HG02798 (cell line): ENCODE results near the gene NUCKS1.

Experiments
- ATAC-seq: cut with Tn5 transposase; IDR thresholded peaks from one replicate; pipeline ENCODE4 v1.9.1; 2021; ENCODE audit warnings: mild to moderate bottlenecking; ENCODE audit not compliant: unreplicated experiment, poor library complexity

NUCKS1 gene

DNA sequence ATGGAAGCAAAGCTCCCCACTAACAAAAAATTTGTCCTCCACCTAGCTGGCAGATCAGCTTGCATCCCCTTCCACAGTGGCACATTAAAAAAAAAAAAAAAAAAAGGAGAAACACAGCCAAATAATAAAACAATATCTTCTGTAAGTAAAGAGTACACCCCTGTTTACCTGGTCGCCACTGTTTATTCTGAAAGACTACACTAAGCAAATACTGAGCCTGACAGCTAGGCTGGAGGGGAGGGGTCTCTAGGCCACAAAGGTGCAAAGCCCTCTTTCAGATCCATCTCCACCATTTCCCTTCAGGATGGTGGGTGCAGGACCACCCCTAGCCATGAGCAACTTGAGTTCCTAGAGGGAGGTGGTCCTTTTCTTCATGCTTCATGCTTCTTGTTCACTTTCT is 46.9 kb downstream of the NUCKS1 start:
- no peak for ATAC-seq

DNA sequence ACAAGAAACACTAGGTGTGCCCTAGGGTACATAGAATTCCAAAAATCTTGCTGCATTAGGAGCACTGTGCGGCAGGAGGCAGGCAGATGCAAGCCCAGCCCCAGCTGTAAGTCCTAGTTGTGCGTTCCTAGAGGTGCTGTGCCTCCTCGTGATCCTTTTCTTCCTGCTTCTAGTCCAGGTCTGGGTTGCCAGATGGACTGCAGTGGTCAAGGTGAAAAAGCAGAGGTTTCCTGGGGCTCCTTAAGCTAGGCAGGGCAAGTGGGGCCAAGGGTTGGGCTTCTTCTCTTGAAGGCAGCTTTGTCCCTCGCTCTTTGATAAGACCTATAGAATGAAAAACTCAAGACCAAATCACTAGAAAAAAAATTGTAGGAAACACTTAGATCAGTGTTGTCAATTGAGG is 48.1 kb downstream of the NUCKS1 start:
- ATAC-seq, result no peak

DNA sequence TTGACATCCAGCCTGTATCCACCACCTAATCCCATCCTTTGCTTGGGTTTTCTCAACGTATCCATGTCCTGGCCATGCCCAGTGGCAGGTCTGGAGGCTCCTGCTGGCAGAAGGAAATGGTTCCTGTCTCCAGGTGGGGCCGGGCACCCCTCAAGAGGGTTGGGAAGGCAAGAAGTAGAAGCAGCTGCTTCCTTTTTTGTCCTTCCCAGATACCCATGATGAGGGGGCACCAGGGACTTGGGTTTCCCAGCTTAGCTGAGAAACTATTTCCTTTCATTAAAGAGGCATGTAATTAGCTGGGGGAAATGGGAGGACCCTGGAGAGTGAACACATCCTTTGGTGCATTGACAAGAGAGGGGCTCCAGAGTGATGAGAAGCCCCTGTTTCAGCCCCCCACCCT is 48.6 kb downstream of the NUCKS1 start:
- no peak for ATAC-seq

DNA sequence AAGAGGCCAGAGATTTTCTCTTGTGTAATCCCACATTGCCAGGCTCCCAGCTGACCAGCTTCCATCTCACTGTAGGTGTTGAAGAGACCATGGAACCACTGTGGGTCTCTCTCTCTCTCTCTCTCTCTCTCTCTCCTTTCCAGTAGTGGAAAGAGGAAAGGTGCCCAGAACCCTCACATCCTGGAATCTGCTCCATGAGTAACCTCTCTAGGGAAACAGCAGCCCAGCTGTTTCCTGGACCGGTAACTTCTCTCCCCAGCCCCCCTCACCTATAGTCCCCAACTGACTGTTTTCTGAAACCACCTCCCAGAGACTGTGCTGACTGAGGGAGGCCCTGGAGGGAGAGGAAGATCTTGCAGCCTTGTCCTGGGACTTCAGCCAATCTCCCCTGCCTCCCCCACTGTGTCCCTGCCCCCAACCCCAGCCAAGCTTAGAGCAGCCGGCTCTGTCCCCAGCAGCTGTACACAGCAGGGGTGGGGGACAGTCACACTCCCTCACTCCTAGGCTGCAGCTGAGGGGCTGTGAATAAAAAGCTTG is 49.0 kb downstream of the NUCKS1 start:
- no peak for ATAC-seq

DNA sequence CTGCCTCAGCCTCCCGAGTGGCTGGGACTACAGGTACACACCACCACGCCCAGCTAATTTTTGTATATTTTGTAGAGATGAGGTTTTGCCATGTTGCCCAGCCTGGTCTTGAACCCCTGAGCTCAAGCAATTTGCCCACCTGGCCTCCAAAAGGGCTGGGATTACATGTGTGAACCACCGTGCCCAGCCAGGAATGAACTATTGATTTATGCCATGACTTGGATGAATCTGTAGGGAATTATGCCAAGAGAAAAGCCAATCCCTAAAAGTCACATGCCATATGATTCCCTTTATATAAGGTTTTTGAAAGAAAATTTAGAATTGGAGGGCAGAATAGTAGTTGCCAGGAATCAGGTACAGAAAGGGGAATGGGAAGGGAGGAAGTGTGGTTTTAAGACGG is 50.6 kb downstream of the NUCKS1 start:
- ATAC-seq, result no peak

DNA sequence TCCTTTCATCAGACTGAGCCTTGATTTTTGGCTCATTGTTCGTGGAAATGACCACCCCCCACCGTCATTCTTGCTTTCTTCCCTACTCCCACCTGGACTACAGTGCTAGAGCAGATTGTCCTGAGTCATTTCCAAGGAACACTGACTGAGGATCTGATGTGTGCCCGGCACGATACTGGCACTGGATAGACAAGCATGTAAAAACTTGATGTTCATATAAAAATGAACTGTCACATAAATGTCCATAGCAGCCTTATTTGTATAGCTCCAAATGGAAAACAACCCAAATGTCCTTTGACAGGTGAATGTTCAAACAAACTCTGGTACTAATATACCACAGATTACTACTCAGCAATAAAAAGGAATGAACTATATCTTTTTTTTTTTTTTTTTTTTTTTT is 51.1 kb downstream of the NUCKS1 start:
- ATAC-seq, result no peak

DNA sequence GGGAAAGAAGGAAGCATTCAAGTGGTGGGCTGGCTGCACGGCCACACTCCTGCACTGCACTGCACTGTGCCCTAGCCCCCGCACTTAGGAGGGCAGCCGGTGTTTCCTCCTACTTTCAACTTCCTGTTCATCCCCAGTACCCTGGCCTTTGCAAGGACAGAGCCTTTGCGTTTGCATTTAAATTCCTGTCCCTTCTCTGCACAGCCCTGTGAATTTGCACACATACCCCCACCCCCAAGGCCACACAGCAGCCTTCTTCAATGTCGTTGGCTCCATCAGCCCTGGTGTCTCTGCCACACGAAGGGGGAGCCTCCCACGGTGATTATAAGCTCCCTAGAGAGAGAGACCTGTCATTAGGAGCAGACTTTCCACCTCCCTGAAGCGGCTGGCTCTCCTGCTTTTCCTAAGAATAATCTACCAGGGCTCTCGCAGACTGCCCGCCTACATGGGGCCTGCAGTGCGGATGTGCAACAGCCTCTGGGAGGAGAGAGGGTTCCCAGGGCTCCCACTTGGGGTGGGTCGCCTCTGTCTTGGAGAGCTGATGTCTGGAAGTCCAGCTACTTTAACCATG is 56.5 kb downstream of the NUCKS1 start:
- ATAC-seq, result no peak

DNA sequence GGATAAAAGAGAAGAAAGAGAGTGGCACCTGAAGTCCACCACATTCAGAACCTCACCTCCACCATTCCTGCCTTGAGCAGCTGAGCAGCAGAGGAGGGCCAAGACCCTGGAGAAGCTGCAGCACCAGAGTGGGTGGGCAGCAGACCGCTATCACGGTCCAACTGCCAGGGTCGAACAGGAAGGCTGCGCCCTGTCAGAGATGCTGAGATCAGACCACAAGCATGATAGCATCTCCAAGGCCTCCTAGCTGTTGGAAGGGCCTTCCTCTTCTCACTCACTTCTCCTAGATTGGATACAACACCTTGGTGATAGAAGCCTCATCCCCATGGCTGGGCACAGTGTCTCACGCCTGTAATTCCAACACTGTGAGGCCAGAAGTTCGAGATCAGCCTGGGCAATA is 57.6 kb downstream of the NUCKS1 start:
- ATAC-seq, result no peak

DNA sequence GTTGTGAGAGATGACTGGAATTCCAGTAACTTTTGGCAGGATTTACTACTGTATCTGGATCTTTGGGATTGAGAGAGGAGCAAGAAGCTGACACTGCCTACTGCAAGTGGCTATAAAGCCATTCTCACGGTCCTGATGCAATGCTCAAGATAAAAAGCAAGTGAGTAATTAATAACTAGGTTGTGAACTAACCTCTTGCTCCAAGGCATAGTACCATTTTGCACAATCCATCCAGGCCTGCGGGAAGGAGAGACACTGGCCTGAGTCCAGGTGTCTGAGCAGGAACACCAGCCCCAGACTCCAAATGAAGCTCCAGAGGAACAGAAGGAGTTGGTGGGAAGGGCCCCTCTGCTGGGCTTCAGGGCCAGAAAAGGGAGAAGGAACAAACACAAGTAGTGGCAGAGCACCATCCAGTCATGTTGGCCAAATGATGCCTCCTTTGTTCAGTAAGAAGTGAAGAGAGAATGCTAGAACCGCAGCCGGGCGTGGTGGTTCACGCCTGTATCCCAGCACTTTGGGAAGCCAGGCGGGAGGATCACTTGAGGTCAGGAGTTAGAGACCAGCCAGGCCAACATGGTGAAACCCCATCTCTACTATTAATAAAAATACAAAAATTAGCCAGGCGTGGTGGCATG is 59.7 kb downstream of the NUCKS1 start:
- ATAC-seq, result no peak

DNA sequence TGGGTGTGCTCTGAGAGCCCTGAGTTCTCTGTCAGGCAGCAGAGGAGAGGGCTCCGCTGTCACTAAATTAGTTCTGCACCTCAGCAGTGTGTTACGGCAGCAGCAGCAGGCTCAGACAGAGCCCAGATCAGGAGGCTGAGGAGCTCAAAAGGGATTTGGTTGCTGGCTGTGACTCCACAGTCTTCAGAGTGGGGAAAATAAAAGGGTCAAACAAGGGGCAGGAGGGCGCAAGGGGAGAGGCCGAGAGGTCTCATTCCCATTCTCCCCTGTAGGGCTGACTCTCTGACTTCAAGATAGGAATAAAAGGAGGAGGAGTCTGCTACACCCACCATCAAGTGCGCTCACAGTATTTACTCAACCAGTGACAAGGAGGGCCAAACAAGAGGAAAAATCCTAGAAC is 60.5 kb downstream of the NUCKS1 start:
- no peak for ATAC-seq

DNA sequence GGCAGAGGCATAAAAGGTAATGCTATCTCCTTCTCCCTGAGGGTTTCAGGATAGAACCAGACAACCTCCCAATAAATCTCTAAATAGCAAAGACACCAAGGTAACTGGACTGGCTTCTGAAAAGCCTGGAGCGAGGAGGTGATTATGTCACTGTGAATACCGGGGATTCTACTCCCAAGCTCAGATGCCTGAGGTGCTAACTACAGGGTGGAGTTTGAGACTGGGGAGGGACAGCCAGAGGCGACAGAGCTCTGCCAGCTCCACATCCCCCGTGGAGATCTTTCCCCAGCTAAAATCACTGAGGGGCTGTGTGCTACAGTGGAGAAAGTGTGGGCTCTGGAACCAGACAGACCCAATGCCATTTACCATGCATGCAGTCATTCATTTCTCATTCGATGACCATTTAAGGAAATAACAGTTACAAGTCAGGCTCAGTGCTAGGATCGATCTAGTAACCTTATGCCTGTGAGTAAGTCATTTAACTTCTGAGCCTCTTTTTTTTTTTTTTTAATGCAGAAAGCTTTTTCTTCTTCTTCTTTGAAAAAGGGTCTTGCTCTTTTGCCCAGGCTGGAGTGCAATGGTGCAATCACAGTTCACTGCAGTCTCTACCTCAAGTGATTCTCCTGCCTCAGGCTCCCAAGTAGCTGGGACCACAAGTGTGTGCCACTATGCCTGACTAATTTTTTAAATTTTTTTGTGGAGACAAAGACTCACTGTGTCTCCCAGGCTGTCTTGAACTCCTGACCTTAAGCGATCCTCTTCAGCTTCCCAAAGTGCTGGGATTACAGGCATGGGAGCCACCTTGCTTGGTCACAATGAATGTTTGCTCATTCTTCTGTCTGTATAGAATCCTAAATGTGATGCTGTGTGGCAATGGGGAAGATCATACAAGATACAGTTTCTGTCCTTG is 61.6 kb downstream of the NUCKS1 start:
- ATAC-seq, result no peak

DNA sequence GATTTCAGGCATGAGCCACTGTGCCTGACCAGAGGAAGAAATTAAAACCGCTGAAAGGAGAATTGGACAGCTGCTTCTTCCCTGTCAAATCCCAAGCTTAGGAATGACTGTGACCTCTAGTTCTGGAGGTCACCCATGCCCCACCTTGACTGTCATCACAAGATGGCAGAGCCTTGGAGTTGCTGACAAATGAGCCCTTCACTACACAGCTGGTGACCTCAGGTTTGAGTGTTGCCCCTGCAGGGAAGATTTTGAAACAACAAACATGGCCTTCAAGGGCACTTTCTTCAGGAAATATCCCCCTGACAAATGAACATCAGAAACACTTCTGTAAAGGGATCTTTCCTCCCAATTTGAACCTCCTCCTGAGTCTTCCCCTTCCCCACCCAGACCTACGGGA is 62.7 kb downstream of the NUCKS1 start:
- no peak for ATAC-seq

DNA sequence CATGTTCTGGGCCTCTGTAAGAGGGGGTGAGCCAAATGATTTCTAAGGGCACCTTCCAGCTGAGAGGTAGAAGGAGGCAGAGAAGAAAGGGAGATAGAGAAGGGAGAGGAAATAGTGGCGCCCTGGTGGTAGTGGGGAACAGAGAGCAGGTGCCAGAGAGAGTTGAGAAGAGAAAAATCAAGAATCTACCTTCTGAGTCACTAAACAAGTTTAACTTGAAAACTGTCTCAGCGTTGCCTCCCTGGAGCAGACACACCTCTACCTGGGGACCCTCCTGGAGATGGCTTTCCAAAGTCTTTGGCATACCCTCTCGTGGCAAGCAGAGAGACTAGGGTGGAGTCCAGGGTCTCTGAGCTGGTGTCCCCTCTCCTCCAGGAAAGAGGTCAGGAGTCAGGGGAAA is 68.6 kb downstream of the NUCKS1 start:
- ATAC-seq, result no peak

DNA sequence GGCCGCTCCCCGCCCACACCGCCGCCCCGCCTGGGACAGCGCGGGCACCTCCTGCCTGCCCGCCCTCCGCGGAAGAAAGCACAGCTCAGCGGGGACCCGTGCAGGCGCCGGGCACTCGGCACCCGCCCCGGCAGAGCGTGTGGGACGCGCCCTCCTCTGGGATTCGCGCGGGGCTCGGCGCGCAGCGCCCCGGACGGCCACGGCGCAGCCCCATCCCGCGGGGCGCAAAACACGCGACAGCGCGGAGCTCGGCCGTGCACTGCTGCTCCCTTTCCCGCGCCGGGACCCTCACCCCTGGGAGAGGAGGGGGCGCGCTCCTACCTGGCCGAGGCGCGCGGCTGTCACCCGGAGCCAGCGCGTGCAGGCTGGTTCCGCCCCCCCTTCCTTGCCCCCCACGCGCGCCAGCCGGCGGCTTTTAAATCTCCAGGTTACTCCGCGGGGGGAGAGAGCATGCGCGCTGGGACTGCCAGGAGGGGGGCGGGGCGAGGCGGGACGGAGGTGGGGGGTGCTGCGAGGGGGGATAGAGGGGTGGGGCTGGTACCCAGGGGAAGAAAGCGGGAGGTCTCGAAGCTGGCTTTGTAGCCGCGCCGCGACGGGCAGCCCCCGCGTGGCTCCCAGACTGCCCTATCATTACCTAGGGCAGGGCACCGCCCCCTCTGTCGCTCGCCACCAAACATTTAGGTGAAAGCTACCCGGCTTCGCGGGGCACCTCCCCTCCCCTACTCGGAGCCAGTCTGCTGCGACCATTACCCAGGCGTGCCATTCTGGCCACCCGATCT is 69.7 kb downstream of the NUCKS1 start, which contains the start of gene SLC45A3:
TSS of gene SLC45A3 (minus strand) at position 437 of the 779 bp plus-strand sequence. CDS start 15,853 bp downstream, outside the sequence.
- ATAC-seq, result peak; percentile 35

DNA sequence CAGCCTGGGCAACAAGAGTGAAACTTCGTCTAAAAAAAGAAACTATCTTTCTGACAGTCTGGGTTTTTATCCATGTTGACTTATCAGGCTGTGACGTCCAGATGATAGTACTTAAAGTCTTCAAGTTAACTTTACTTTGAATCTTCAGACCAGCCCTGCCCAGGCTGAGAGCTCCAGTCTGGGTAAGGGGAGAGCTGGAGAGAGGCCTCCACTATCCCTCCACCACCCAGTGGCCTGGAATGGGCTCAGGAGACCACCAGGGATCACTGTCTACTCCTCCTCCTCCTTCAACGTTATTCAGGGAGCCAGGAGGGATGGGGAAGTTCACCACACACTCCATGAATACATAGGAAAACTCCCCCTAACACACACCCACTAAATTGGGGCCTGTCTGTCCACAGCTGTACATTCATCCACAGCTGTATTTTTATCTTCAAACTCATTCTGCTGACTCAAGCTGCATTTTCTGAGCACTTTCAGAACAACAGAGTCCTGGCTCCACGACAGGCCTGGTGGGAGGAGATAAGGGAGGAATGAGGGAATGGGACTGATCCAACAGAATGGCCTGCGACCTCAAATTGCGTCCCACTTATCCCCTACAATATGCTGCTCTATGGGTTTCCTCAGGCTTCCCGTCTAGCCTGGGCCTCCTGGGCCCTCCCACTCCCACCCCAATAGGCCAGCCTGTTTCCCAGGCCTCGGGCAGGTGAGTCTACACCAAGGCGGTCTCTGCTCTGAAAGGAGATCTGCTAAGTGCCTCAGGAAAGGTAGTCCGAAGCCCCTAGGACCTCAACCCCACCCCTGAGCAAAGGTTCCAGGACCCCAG is 71.5 kb downstream of the NUCKS1 start:
- no peak for ATAC-seq

DNA sequence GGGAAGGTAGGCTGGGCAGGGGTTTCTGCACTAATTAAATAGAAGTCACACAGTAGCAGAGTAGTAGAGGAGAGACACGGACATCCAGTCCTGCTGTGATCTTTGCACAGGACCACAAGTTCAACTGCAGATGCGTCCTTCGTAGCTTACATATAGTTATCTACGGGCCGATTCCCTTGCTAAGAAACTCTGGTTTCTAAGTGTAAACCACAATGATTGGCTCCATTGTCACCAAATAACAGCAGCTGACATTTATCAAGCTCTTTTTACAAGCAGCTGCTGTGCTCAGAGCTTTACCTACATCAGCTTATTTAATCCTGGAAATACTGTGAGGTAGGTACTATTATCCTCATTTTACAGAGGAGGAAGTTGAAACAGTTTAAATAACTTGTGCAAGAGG is 72.8 kb downstream of the NUCKS1 start:
- ATAC-seq, result no peak

DNA sequence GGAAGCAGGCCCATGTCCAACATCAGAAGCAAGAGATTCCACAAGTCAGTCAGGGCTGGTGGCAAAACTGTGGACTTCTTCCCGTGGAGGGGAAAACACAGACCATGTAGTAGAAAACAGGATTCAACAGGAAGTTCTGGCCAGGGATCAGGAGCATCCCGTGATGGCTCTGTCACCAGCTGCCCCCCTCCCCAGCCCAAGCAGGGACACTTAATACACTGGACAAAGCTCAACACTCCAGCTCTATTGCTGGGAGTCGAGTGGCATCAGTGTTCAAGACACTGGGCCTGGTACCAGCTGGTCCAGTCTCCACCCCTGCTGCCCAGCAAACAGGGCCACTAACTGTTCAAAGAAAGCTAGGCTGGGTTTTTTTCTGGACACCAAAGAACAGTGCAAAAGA is 73.4 kb downstream of the NUCKS1 start:
- ATAC-seq, result no peak

DNA sequence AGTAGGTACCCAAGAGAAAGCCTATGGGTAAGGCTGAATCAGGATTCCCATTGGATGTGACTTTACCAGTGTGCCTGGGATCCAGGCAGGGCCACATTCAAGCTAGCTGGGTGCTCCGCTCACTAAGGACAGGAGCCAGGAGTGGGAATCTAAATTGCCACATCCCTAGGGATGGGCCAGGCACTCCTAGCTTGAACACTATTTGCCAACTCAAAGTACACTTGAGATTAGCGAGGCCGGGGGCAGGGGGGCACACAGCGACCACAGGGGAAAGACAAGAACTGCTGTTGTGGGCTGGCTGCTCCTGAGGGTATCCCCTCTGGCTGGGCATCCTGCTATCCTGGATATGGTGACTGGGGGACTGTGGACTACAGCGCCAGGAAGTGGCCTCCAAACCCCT is 74.0 kb downstream of the NUCKS1 start:
- ATAC-seq, result no peak

DNA sequence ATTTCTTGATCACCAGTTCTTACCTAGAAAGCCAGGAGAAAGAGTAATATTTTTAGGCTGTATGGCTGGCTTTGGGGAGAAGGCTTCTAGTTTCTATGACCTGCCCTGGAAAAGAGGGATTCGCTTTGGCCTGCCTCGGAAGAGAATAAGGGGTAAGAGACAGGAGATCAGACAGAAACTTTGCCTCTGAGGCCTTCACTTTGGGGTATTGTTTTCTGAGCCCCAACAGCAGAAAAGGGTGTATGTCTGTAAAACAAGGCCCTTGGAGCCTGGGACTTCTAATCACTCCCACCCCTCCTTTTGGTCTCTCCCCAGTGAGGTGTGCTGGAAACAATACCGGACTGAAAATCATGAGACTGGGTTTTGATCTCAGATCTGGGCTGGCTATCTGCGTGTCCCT is 74.7 kb downstream of the NUCKS1 start:
- no peak for ATAC-seq

DNA sequence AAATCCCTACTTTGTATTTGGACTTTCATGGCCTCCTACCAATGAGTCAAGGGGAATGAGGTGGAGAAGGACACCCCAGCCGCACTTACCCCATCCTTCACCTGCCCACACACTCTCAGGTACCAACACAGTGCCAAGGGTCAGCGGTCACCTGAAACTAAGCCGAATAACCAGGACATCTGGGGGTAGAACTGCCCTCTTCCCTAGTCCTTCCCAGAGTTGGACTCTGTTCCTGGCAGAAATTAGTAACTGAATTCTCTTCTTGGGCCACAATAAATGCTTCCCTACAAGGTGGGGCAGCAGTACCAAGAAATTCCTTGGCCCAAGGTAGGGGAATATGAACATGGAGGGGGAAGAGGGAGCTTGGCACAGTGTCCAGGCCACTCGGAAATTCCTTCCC is 77.0 kb downstream of the NUCKS1 start:
- no peak for ATAC-seq
